Measurements from ENCODE around the gene LRGUK. TPM values are rescaled to one million over a fixed set of nuclear protein-coding genes. Genes with fewer than 3 reads are reported as not detected.

The LRGUK gene
- total and polyA plus RNA-seq, 2 donors, result 0.16 to 0.42 TPM

DNA sequence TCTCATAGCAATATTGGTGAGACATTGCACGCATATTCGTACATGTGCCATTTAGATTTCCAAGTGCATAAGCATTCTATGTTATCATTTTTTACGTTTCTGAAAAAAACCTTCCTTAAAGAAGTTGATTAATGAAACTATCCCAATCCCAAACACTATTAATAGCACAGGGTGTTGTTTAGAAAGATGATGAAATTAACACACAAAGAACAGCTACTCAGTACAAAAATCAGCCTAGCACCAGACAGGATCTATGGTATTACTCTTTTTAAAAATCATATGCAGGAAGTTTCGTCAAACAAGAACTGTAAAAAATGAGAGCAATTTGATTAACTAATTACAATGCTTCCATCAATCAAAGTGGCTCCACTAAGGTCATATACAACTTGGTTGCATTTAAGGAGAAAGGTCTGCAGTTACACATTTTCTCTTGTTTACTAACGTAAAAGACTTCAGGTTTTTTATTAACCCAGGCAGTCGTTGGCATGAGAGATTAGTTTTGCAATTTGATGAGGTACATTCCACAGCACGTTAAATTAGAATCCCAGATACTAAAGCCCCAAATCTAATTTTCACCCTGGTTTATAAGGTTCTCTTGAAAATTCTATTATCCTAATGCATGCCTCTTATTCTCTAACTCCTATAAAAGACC lies 151.5 kb downstream of the LRGUK start:
- Histone ChIP-seq H3K27ac (ENCODE audit: low read depth in 1 of 2, low read length in 1 of 2) (no peak overlapping the region), H3K4me1 (ENCODE audit: control insufficient read depth in 2 of 2, insufficient read depth in 2 of 2, low read length in 2 of 2) (no peaks in the 10 kb centered on the region), H3K27me3 (ENCODE audit: control insufficient read depth in 2 of 2, insufficient read depth in 1 of 2, low read length in 1 of 2) (no peaks in the 10 kb centered on the region), H3K9me3 (ENCODE audit: control insufficient read depth in 2 of 2, insufficient read depth in 1 of 2, low read length in 1 of 2) (no peaks in the 10 kb centered on the region), H3K36me3 (ENCODE audit: control insufficient read depth in 2 of 2, insufficient read depth in 2 of 2, low read length in 1 of 2) (no peaks in the 10 kb centered on the region), H3K4me3 (ENCODE audit: low read length in 2 of 2) (no peak overlapping the region)
- WGBS, result 93% methylated on average over 7 of the region's 7 CpGs
- no peak for DNase-seq (ENCODE audit: low read depth in 6 of 9, low spot score in 9 of 9)

DNA sequence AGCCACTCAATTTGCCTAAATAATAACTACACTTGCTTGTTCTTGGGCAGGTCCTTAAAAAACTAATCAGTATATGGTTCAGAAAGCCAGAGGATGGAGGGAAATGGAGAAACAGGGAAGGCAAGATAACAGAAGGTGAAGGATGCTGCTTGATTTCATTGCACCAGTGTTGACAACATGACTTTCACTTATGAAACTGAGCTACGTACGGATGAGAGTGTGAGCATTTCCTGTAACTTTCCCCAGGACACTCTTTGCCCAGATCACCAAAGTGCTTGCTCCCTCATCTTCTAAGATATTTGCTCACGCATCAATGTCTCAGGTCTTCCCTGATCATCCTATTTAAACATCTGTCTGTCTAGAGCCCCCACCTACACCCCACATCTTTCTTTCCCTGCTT lies 152.2 kb downstream of the LRGUK start:
- H3K9me3 ChIP-seq (ENCODE audit: control insufficient read depth in 2 of 2, insufficient read depth in 1 of 2, low read length in 1 of 2), result no peaks in the 10 kb centered on the region
- no peak overlapping the region for H3K27ac ChIP-seq (ENCODE audit: low read depth in 1 of 2, low read length in 1 of 2)
- no peaks in the 10 kb centered on the region for H3K36me3 ChIP-seq (ENCODE audit: control insufficient read depth in 2 of 2, insufficient read depth in 2 of 2, low read length in 1 of 2)
- 87% methylated on average over 3 of the region's 3 CpGs for WGBS
- no peaks in the 10 kb centered on the region for H3K27me3 ChIP-seq (ENCODE audit: control insufficient read depth in 2 of 2, insufficient read depth in 1 of 2, low read length in 1 of 2)
- H3K4me3 ChIP-seq (ENCODE audit: low read length in 2 of 2), result no peak overlapping the region
- no peaks in the 10 kb centered on the region for H3K4me1 ChIP-seq (ENCODE audit: control insufficient read depth in 2 of 2, insufficient read depth in 2 of 2, low read length in 2 of 2)
- no peak for DNase-seq (ENCODE audit: low read depth in 6 of 9, low spot score in 9 of 9)

DNA sequence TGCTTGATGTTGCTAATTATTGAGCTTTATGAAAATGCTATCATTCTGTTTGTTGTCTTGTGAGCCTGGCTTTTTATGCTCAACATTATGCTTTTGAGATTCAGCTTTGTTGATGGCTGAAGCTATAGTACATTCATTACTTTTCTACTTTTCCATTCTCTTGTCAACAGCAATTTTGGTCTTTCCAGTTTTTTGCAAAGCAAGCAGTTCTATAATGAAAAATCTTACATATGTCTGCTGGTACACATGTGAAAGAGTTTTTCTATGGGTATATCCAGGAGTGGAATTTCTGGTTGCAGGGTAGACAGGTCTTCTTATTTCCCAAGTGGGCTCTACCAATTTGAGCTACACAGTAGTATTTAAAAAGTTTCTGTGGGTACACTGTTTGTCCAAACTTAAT lies 152.8 kb downstream of the LRGUK start:
- DNase-seq (ENCODE audit: low read depth in 6 of 9, low spot score in 9 of 9), result no peak
- no peak overlapping the region for H3K4me3 ChIP-seq (ENCODE audit: low read length in 2 of 2)
- H3K4me1 ChIP-seq (ENCODE audit: control insufficient read depth in 2 of 2, insufficient read depth in 2 of 2, low read length in 2 of 2), result no peaks in the 10 kb centered on the region
- H3K27ac ChIP-seq (ENCODE audit: low read depth in 1 of 2, low read length in 1 of 2), result no peak overlapping the region
- no peaks in the 10 kb centered on the region for H3K9me3 ChIP-seq (ENCODE audit: control insufficient read depth in 2 of 2, insufficient read depth in 1 of 2, low read length in 1 of 2)
- H3K36me3 ChIP-seq (ENCODE audit: control insufficient read depth in 2 of 2, insufficient read depth in 2 of 2, low read length in 1 of 2), result no peaks in the 10 kb centered on the region
- H3K27me3 ChIP-seq (ENCODE audit: control insufficient read depth in 2 of 2, insufficient read depth in 1 of 2, low read length in 1 of 2), result no peaks in the 10 kb centered on the region

DNA sequence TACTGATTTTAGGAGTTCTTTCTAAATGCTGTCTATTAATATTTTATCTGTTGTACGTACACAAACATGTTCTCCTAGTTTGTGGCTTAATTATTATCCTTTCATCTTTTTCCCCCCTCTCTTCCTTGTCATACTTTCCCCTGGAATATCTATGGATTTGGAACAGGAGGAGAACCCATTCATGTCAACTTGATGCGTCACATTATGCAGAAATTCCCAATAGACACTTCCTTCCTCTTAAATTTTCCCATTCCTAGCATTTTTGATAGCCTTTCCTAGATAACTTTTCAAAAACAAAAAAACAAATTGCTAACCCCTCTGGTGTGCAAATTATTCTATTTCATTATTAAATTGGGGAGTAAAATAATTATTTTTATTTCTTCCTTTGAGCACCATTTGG lies 153.4 kb downstream of the LRGUK start:
- H3K27ac ChIP-seq (ENCODE audit: low read depth in 1 of 2, low read length in 1 of 2), result no peak overlapping the region
- H3K4me3 ChIP-seq (ENCODE audit: low read length in 2 of 2), result no peak overlapping the region
- no peaks in the 10 kb centered on the region for H3K4me1 ChIP-seq (ENCODE audit: control insufficient read depth in 2 of 2, insufficient read depth in 2 of 2, low read length in 2 of 2)
- H3K9me3 ChIP-seq (ENCODE audit: control insufficient read depth in 2 of 2, insufficient read depth in 1 of 2, low read length in 1 of 2), result no peaks in the 10 kb centered on the region
- no peak for DNase-seq (ENCODE audit: low read depth in 6 of 9, low spot score in 9 of 9)
- H3K27me3 ChIP-seq (ENCODE audit: control insufficient read depth in 2 of 2, insufficient read depth in 1 of 2, low read length in 1 of 2), result no peaks in the 10 kb centered on the region
- WGBS, result 95% methylated on average over 2 of the region's 2 CpGs
- no peaks in the 10 kb centered on the region for H3K36me3 ChIP-seq (ENCODE audit: control insufficient read depth in 2 of 2, insufficient read depth in 2 of 2, low read length in 1 of 2)

DNA sequence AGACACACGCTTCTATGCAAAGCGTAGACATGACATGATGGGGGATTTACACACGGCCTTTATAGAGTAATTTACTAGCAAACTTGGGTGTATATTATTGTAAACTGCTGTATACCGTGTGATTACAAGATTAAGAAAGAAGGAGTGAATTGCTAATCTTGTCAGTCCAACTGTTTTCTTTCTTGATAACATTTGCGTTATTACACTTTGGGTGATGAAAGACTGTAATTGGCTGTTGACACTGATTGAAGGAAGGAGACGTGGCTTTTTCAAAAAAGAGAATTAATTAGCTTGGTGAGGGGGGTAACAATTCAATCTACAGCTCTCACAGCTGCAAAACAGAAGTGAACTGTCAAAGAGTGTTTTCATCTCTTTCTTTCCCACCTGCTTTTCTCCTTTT lies 156.9 kb downstream of the LRGUK start:
- Histone ChIP-seq H3K4me1 (ENCODE audit: control insufficient read depth in 2 of 2, insufficient read depth in 2 of 2, low read length in 2 of 2) (no peaks in the 10 kb centered on the region), H3K27me3 (ENCODE audit: control insufficient read depth in 2 of 2, insufficient read depth in 1 of 2, low read length in 1 of 2) (no peaks in the 10 kb centered on the region), H3K9me3 (ENCODE audit: control insufficient read depth in 2 of 2, insufficient read depth in 1 of 2, low read length in 1 of 2) (no peaks in the 10 kb centered on the region), H3K36me3 (ENCODE audit: control insufficient read depth in 2 of 2, insufficient read depth in 2 of 2, low read length in 1 of 2) (no peaks in the 10 kb centered on the region), H3K4me3 (ENCODE audit: low read length in 2 of 2) (no peak overlapping the region), H3K27ac (ENCODE audit: low read depth in 1 of 2, low read length in 1 of 2) (no peak overlapping the region)
- no peak for DNase-seq (ENCODE audit: low read depth in 6 of 9, low spot score in 9 of 9)
- 87% methylated on average over 6 of the region's 6 CpGs for WGBS

DNA sequence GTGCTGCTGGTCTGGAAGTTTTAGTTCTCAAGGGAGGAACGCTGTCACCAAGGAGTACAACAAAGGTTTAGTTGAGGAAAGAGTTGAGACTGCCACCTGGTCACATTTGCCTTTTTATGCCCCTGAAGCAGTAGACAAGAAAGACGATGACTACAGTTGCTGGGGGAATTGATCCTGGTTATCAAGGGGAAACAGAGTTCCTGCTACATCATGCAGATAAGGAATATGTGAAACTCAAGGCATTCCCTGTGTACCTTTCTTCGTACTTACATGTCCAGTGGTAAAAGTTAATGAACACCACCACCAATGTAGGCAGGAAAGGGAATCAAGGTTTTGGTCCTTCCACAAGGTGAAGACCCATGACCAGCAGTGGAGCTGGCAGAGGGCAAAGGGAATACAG lies 157.8 kb downstream of the LRGUK start:
- DNase-seq (ENCODE audit: low read depth in 6 of 9, low spot score in 9 of 9), result no peak
- H3K27me3 ChIP-seq (ENCODE audit: control insufficient read depth in 2 of 2, insufficient read depth in 1 of 2, low read length in 1 of 2), result no peaks in the 10 kb centered on the region
- H3K36me3 ChIP-seq (ENCODE audit: control insufficient read depth in 2 of 2, insufficient read depth in 2 of 2, low read length in 1 of 2), result no peaks in the 10 kb centered on the region
- H3K9me3 ChIP-seq (ENCODE audit: control insufficient read depth in 2 of 2, insufficient read depth in 1 of 2, low read length in 1 of 2), result no peaks in the 10 kb centered on the region
- no peaks in the 10 kb centered on the region for H3K4me1 ChIP-seq (ENCODE audit: control insufficient read depth in 2 of 2, insufficient read depth in 2 of 2, low read length in 2 of 2)
- H3K27ac ChIP-seq (ENCODE audit: low read depth in 1 of 2, low read length in 1 of 2), result no peak overlapping the region
- WGBS, result 55% methylated on average over 3 of the region's 3 CpGs
- H3K4me3 ChIP-seq (ENCODE audit: low read length in 2 of 2), result no peak overlapping the region

DNA sequence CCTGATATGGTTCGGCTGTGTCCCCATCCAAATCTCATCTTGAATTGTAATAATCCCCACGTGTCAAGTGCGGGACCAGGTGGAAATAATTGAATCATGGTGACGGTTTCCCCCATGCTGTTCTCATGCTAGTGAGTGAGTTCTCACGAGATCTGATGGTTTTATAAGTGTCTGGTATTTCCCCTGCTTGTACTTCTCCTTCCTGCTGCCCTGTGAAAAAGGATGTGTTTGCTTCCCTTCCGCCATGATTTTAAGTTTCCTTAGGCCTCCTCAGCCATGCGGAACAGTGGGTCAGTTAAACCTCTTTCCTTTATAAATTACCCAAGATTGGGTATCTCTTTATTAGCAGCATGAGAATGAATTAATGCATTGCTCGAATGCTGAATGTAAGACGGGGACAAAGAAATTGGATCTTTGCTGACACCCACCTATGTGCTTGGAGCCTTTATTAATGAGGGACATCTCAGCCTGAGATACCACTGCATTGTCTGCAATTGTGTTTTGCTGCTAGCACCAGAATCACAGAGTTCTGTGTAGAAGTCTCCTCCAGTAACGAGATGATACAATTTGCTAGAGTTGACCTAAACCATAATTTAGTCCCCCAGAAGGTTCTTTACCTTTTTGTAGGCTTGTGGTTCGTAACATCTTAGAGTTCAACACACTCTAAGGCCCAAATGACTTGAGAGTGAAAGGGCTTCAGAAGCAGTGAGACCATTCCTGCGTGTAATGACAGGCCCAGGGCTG lies 160.9 kb downstream of the LRGUK start:
- Histone ChIP-seq H3K4me3 (ENCODE audit: low read length in 2 of 2) (no peak overlapping the region), H3K4me1 (ENCODE audit: control insufficient read depth in 2 of 2, insufficient read depth in 2 of 2, low read length in 2 of 2) (no peaks in the 10 kb centered on the region), H3K36me3 (ENCODE audit: control insufficient read depth in 2 of 2, insufficient read depth in 2 of 2, low read length in 1 of 2) (no peaks in the 10 kb centered on the region), H3K27me3 (ENCODE audit: control insufficient read depth in 2 of 2, insufficient read depth in 1 of 2, low read length in 1 of 2) (no peaks in the 10 kb centered on the region), H3K27ac (ENCODE audit: low read depth in 1 of 2, low read length in 1 of 2) (no peak overlapping the region), H3K9me3 (ENCODE audit: control insufficient read depth in 2 of 2, insufficient read depth in 1 of 2, low read length in 1 of 2) (no peaks in the 10 kb centered on the region)
- 86% methylated on average over 12 of the region's 12 CpGs for WGBS
- DNase-seq (ENCODE audit: low read depth in 6 of 9, low spot score in 9 of 9), result no peak

DNA sequence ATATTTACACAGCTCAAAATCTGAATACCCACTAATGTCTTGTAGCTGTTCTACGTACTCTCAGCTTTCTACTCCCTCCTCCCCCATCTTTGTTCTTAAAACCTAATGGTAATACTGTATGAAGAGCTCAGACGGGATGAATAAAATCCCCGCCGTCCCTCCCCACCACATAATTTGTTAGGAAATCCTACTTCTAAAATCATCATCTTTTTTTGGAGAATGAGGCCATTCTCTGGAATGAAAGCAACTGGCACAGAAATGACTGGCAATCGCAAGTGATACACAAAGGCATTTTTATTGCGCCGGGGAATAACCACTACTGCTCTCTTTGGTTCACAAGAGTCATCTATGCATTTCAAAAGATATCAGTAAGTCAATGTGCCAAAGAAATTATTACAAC lies 162.3 kb downstream of the LRGUK start:
- H3K27me3 ChIP-seq (ENCODE audit: control insufficient read depth in 2 of 2, insufficient read depth in 1 of 2, low read length in 1 of 2), result no peaks in the 10 kb centered on the region
- DNase-seq (ENCODE audit: low read depth in 6 of 9, low spot score in 9 of 9), result no peak
- WGBS, result 98% methylated on average over 7 of the region's 7 CpGs
- no peak overlapping the region for H3K4me3 ChIP-seq (ENCODE audit: low read length in 2 of 2)
- peaks cover 7 to 9% of the 10 kb centered on the region in 2 donors for H3K36me3 ChIP-seq (ENCODE audit: control insufficient read depth in 2 of 2, insufficient read depth in 2 of 2, low read length in 1 of 2)
- no peaks in the 10 kb centered on the region for H3K4me1 ChIP-seq (ENCODE audit: control insufficient read depth in 2 of 2, insufficient read depth in 2 of 2, low read length in 2 of 2)
- H3K9me3 ChIP-seq (ENCODE audit: control insufficient read depth in 2 of 2, insufficient read depth in 1 of 2, low read length in 1 of 2), result no peaks in the 10 kb centered on the region
- H3K27ac ChIP-seq (ENCODE audit: low read depth in 1 of 2, low read length in 1 of 2), result no peak overlapping the region

DNA sequence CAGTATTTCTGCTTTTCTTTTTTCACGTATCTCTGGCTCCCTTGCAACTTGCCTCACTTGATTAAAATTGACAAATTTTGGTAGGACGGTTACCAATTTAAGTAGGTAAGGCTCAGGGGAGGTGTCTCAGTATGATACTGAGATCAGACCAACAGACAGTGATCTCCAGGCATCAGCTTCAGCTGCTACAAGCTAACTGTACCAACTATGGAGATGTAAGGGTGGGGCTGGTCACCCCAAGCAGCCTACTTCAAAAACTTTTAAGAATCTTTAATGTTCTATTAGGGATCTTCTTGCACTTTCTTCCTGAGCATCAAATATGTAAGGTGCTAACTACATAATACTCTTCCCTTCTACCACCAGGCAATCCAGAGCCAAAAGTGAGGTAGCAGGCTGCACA lies 162.7 kb downstream of the LRGUK start:
- Histone ChIP-seq H3K4me1 (ENCODE audit: control insufficient read depth in 2 of 2, insufficient read depth in 2 of 2, low read length in 2 of 2) (no peaks in the 10 kb centered on the region), H3K27ac (ENCODE audit: low read depth in 1 of 2, low read length in 1 of 2) (no peak overlapping the region), H3K4me3 (ENCODE audit: low read length in 2 of 2) (no peak overlapping the region), H3K9me3 (ENCODE audit: control insufficient read depth in 2 of 2, insufficient read depth in 1 of 2, low read length in 1 of 2) (no peaks in the 10 kb centered on the region), H3K36me3 (ENCODE audit: control insufficient read depth in 2 of 2, insufficient read depth in 2 of 2, low read length in 1 of 2) (peaks cover 10 to 13% of the 10 kb centered on the region in 2 donors), H3K27me3 (ENCODE audit: control insufficient read depth in 2 of 2, insufficient read depth in 1 of 2, low read length in 1 of 2) (no peaks in the 10 kb centered on the region)
- WGBS, result 98% methylated on average over 2 of the region's 2 CpGs
- DNase-seq (ENCODE audit: low read depth in 6 of 9, low spot score in 9 of 9), result no peak
